Measurements from ENCODE around the gene FGR.

GRCh38 chr1:27597516-27598294 lies 37.3 kb downstream of the FGR start:
- TF ChIP-seq SUZ12 (IDR thresholded peaks at IDR 0.05; ENCODE audit: extremely low read depth, insufficient read depth, insufficient read length) (no peak), ZNF274 (IDR thresholded peaks at IDR 0.05; ENCODE audit: low read depth, low read length) (no peak), YY1 (IDR thresholded peaks at IDR 0.05; ENCODE audit: insufficient read depth, insufficient read length) (no peak)

All from NT2/D1 (cell line).